ENCODE results near the gene CCNJL.

DNA sequence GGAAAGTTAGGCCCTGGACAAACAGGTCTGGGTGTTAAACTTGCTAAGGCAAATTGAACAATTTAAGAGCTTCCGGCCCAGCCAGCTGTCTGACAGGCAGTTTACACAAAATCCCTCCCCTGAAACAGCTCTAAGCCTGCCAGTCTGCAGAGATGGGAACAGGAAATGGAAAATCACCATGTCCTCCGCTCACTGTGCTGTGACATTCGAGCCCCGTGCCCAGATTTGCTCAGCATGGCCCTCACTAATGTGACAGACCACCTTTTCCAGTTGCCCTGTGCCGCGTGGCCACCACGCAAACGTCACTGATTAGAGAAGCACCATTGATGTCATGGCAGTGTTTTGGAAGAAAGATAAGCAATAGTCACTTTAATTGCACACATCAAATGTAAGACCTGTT is 41.0 kb downstream of the CCNJL start:
- TF ChIP-seq, protein P1, sequence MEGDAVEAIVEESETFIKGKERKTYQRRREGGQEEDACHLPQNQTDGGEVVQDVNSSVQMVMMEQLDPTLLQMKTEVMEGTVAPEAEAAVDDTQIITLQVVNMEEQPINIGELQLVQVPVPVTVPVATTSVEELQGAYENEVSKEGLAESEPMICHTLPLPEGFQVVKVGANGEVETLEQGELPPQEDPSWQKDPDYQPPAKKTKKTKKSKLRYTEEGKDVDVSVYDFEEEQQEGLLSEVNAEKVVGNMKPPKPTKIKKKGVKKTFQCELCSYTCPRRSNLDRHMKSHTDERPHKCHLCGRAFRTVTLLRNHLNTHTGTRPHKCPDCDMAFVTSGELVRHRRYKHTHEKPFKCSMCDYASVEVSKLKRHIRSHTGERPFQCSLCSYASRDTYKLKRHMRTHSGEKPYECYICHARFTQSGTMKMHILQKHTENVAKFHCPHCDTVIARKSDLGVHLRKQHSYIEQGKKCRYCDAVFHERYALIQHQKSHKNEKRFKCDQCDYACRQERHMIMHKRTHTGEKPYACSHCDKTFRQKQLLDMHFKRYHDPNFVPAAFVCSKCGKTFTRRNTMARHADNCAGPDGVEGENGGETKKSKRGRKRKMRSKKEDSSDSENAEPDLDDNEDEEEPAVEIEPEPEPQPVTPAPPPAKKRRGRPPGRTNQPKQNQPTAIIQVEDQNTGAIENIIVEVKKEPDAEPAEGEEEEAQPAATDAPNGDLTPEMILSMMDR (IDR thresholded peaks at IDR 0.05; ENCODE audit: low read depth, low read length): no peak
- TF ChIP-seq POLR2A (IDR thresholded peaks at IDR 0.05; ENCODE audit: extremely low read depth, insufficient read length): no peak

Measured in NB4 (cell line).